Astrocyte of the cerebellum (primary cell): Measurements from ENCODE around the gene VPS13D.

Experiments used
- DNase-seq: peaks from one replicate; pipeline ENCODE4 v3.0.0-alpha.2; 2011; ENCODE audit warnings: low read depth
- H3K4me3 ChIP-seq: 2 replicates; pipeline ENCODE4 v1.5.1; 2011; ENCODE audit warnings: mild to moderate bottlenecking, low read depth, low read length, moderate library complexity
- CTCF ChIP-seq: IDR thresholded peaks from 2 replicates; pipeline ENCODE4 v1.5.1; 2012; ENCODE audit warnings: low read length, low read depth, moderate library complexity, mild to moderate bottlenecking; ENCODE audit errors: missing control alignments
- in situ Hi-C: cut with HindIII; loops from 2 replicates; pipeline ENCODE4 v1.10.0; 2017; ENCODE audit warnings: low sequenced_read_pairs

Gene VPS13D

GRCh38 chr1:12485231-12486058 lies 255.6 kb downstream of the VPS13D start:
- no peak for TF ChIP-seq CTCF
- H3K4me3 ChIP-seq, result no peak overlapping the region
- in situ Hi-C loops, result no loop called here
- DNase-seq, result peak; percentile 55

- no peak for DNase-seq
- in situ Hi-C loops, result no loop called here
- no peak overlapping the region for H3K4me3 ChIP-seq
- TF ChIP-seq CTCF, result no peak
These were observed 256.2 kb downstream of the VPS13D start for GRCh38 chr1:12486059-12486341.

- no peak for TF ChIP-seq CTCF
- H3K4me3 ChIP-seq, result no peak overlapping the region
- DNase-seq, result peak; percentile 82
- in situ Hi-C loops, result no loop called here
These were observed 256.7 kb downstream of the VPS13D start for GRCh38 chr1:12486401-12487005.

GRCh38 chr1:12487520-12487919 lies 257.7 kb downstream of the VPS13D start:
- H3K4me3 ChIP-seq, result no peak overlapping the region
- no peak for DNase-seq
- in situ Hi-C loops, result no loop called here
- TF ChIP-seq CTCF, result no peak

- no peak for DNase-seq
- H3K4me3 ChIP-seq, result no peak overlapping the region
- in situ Hi-C loops, result no loop called here
- TF ChIP-seq CTCF, result no peak
These were observed 259.0 kb downstream of the VPS13D start for GRCh38 chr1:12488666-12489354.

- no peak overlapping the region for H3K4me3 ChIP-seq
- no peak for TF ChIP-seq CTCF
- no peak for DNase-seq
- in situ Hi-C loops, result no loop called here
These were observed 260.8 kb downstream of the VPS13D start for GRCh38 chr1:12490532-12491142.
